Natural killer cell (primary cell): ENCODE results near the gene SPECC1. TPM values are rescaled to one million over a fixed set of nuclear protein-coding genes. Genes with fewer than 3 reads are reported as not detected.

ENCODE experiments used
- ATAC-seq, 3 donors: fragments of 150-1000 bp in 2 of 3; fragments of 200-7000 bp in 1 of 3; cut with Tn5 transposase; 1 replicate in 1 of 3; 2 replicates in 2 of 3; pipeline ENCODE4 v1.10.0; 2021; ENCODE audit warnings: mild to moderate bottlenecking in 2 of 3, moderate library complexity in 2 of 3
- DNase-seq, 2 donors: peaks; one replicate each; pipeline versions ENCODE4 v3.0.0 to v3.0.0-alpha.2; 2013 to 2021; ENCODE audit warnings: mixed read lengths in 1 of 2
- H3K27ac ChIP-seq: one replicate; pipeline ENCODE4 v1.5.1; 2013; ENCODE audit warnings: mild to moderate bottlenecking, low read length
- H3K27me3 ChIP-seq: one replicate; pipeline ENCODE4 v1.6.1; 2013; ENCODE audit warnings: low read length; ENCODE audit not compliant: control insufficient read depth, insufficient read depth
- H3K36me3 ChIP-seq: one replicate; pipeline ENCODE4 v1.6.1; 2013; ENCODE audit warnings: low read length; ENCODE audit not compliant: control insufficient read depth, insufficient read depth
- H3K4me1 ChIP-seq: one replicate; pipeline ENCODE4 v1.6.1; 2013; ENCODE audit warnings: low read length; ENCODE audit not compliant: control insufficient read depth, insufficient read depth
- H3K4me3 ChIP-seq: one replicate; pipeline ENCODE4 v1.5.1; 2013; ENCODE audit warnings: low read length
- H3K9me3 ChIP-seq: one replicate; pipeline ENCODE4 v1.6.1; 2013; ENCODE audit warnings: low read length; ENCODE audit not compliant: control insufficient read depth, insufficient read depth
- H3K27ac Mint-ChIP-seq, 2 donors: one replicate each; pipeline ENCODE4 v1.8.0; 2022; ENCODE audit warnings: mild to moderate bottlenecking in 2 of 2, mixed read lengths in 2 of 2, moderate library complexity in 1 of 2
- H3K27me3 Mint-ChIP-seq, 2 donors: one replicate each; pipeline ENCODE4 v1.8.0; 2022; ENCODE audit warnings: low read depth in 2 of 2, mixed read lengths in 2 of 2
- H3K36me3 Mint-ChIP-seq: one replicate; pipeline ENCODE4 v1.8.0; 2022; ENCODE audit warnings: mixed read lengths
- H3K4me1 Mint-ChIP-seq, 2 donors: one replicate each; pipeline ENCODE4 v1.8.0; 2022; ENCODE audit warnings: mixed read lengths in 2 of 2
- H3K4me3 Mint-ChIP-seq: one replicate; pipeline ENCODE4 v1.8.0; 2022; ENCODE audit warnings: mild to moderate bottlenecking, moderate library complexity, mixed read lengths
- H3K9me3 Mint-ChIP-seq, 2 donors: one replicate each; pipeline ENCODE4 v1.8.0; 2022; ENCODE audit warnings: mixed read lengths in 2 of 2
- WGBS: methylation state at CpG from one replicate; pipeline ENCODE4 v1.1.7; 2013; ENCODE audit warnings: missing lambda C conversion rate; ENCODE audit not compliant: insufficient coverage; 5-methylcytosine and 5-hydroxymethylcytosine counted together
- intact Hi-C: fragments of 100-400 bp; cut with micrococcal nuclease; formaldehyde crosslinking; loops from one replicate; pipeline ENCODE4 v1.14.2; 2022
- total RNA-seq, 4 donors: library from RNA; stranded (reverse); fragments of 120-200 nt in 1 of 4; gene quantifications; one replicate each; pipeline versions ENCODE4 v1.2.3 to v1.2.4, GENCODE V29; 2013 to 2022
- TF ChIP-seq, protein P1 (sequence below): fragments of 200-600 bp; IDR thresholded peaks from one replicate; pipeline ENCODE4 v1.8.0; 2022; ENCODE audit warnings: antibody characterized with exemption

The SPECC1 gene
- total RNA-seq, 3 donors from 2014 or later (not counting 1 experiment from before 2014, with no cell fraction given): 29.3 to 45.1 (median 37.2) TPM

DNA sequence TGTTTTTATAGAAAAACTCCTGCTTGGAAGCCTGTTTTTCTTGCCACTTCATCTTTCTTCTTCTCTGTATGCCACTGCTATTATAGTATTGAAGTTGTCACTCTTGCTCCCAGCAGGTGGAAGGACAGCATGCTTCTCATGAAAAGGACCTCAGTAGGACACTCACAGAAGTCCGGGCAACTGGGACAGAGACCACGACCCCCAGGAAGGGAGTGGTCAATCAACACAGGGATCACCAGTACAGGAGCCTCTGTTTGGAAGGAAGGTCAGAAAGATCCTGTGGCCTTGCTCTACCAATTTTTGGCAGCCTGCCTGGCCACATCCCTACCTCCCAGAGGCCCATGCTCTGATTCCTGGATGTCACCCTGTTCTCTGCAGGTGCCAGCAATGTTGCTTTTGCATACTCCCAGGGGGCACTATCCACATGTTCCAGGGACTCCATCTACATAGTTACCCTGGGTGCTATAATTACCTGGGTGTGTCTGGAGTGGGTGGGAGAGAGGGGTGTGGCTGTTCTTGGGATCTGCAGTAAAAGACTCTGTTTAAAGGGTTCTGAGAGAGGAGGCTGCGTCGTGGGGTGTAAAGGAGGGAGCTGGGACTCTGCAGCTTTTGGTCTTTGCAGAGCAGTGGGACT lies 17.8 kb upstream of the SPECC1 start:
- Histone ChIP-seq H3K9me3 (no peaks in the 10 kb centered on the region), H3K27ac (no peak overlapping the region), H3K4me1 (peaks cover 5% of the 10 kb centered on the region), H3K27me3 (no peaks in the 10 kb centered on the region), H3K4me3 (no peak overlapping the region), H3K36me3 (no peaks in the 10 kb centered on the region)
- ATAC-seq (no peak), DNase-seq (no peak)
- Mint-ChIP-seq H3K9me3 (no peaks in the 10 kb centered on the region), H3K27me3 (peaks cover 10 to 11% of the 10 kb centered on the region in 2 donors), H3K4me3 (no peak overlapping the region), H3K36me3 (no peaks in the 10 kb centered on the region), H3K27ac (no peak overlapping the region), H3K4me1 (no peaks in the 10 kb centered on the region)
- TF ChIP-seq, protein P1, sequence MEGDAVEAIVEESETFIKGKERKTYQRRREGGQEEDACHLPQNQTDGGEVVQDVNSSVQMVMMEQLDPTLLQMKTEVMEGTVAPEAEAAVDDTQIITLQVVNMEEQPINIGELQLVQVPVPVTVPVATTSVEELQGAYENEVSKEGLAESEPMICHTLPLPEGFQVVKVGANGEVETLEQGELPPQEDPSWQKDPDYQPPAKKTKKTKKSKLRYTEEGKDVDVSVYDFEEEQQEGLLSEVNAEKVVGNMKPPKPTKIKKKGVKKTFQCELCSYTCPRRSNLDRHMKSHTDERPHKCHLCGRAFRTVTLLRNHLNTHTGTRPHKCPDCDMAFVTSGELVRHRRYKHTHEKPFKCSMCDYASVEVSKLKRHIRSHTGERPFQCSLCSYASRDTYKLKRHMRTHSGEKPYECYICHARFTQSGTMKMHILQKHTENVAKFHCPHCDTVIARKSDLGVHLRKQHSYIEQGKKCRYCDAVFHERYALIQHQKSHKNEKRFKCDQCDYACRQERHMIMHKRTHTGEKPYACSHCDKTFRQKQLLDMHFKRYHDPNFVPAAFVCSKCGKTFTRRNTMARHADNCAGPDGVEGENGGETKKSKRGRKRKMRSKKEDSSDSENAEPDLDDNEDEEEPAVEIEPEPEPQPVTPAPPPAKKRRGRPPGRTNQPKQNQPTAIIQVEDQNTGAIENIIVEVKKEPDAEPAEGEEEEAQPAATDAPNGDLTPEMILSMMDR: no peak
- WGBS: 56% methylated on average over 4 of the region's 4 CpGs
- intact Hi-C loops: no loop called here

DNA sequence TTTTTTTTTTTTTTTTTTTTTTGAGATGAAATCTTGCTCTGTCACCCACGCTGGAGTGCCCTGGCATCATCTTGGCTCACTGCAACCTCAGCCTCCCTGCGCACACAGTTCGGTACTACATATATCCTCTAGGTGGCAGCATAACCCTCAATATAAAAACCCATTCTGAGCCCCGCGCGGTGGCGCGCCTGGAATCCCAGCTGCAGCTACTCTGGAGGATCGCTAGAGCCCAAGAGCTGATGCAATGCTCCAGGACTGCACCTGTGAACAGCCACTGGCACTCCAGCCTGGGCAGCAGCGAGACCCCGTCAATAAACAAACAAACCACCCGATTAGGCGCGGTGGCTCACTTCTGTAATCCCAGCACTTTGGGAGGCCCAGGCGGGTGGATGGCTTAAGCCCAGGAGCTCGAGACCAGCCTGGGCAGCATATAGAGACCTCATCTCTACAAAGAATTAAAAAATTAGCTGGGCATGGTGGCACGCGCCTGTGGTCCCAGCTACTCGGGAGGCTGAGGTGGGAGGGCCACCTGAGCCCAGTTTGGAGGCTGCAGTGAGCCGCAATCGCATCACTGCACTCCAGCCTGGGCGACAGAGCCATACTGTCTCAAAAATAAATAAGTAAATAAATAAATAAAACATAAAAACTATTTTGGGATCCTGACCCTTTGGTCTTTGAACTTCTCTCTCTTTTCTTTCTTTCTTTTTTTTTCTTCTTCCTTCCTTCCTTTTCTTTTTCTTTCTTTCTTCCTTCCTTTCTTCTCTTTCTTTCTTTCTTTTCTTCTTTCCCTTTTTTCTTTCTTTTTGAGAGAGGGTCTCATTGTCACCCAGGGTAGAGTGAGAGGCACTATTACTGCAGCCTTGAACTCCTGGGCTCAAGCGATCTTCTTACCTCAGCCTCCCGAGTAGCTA lies 16.1 kb upstream of the SPECC1 start:
- Mint-ChIP-seq H3K4me3 (no peak overlapping the region), H3K27me3 (peaks cover 14 to 16% of the 10 kb centered on the region in 2 donors), H3K4me1 (no peaks in the 10 kb centered on the region), H3K36me3 (no peaks in the 10 kb centered on the region), H3K27ac (no peak overlapping the region), H3K9me3 (no peaks in the 10 kb centered on the region)
- DNase-seq (peak; percentile 63 to 89), ATAC-seq (peak; percentile 96 to 100 (median 99))
- Histone ChIP-seq H3K4me1 (peaks cover 5% of the 10 kb centered on the region), H3K27ac (no peak overlapping the region), H3K4me3 (no peak overlapping the region), H3K36me3 (no peaks in the 10 kb centered on the region), H3K27me3 (no peaks in the 10 kb centered on the region), H3K9me3 (no peaks in the 10 kb centered on the region)
- WGBS: 22% methylated on average over 20 of the region's 24 CpGs
- intact Hi-C loops: loop anchor here (1.0 to 2.0 kb wide), 2 partner anchors 123 to 328 kb away; no protein-coding TSS in a partner anchor
- TF ChIP-seq, protein P1: peak; percentile 81

DNA sequence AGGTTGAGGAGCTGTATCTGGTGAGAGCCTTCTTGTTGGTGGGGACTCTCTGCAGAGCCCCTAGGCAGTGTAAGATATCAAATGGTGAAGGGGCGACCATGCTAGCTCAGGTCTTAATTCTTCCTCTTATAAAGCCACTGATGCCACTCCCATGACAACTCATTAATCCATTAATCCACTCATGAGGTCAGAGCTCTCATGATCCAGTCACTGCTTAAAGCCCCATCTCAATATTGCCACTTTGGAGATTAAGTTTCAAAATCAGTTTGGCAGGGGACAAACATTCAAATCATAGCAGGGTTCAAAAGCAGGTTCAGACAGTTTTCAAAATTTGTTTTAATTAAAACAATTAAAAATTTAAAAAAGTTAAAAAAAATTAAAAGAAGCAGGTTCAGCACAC lies 13.1 kb upstream of the SPECC1 start:
- H3K4me1 Mint-ChIP-seq: no peaks in the 10 kb centered on the region
- no peaks in the 10 kb centered on the region for H3K27me3 ChIP-seq
- peaks cover 7 to 21% of the 10 kb centered on the region in 2 donors for H3K27me3 Mint-ChIP-seq
- H3K4me3 ChIP-seq: no peak overlapping the region
- WGBS: 89% methylated on average over 1 of the region's 1 CpG
- H3K27ac ChIP-seq: no peak overlapping the region
- H3K4me1 ChIP-seq: peaks cover 5% of the 10 kb centered on the region
- no peaks in the 10 kb centered on the region for H3K36me3 ChIP-seq
- H3K9me3 Mint-ChIP-seq: no peaks in the 10 kb centered on the region
- TF ChIP-seq, protein P1: no peak
- ATAC-seq: no peak
- no peaks in the 10 kb centered on the region for H3K36me3 Mint-ChIP-seq
- intact Hi-C loops: no loop called here
- no peak for DNase-seq
- H3K4me3 Mint-ChIP-seq: no peak overlapping the region
- no peaks in the 10 kb centered on the region for H3K9me3 ChIP-seq
- H3K27ac Mint-ChIP-seq: no peak overlapping the region
